ENCODE results near the gene GIMAP6.
"Not testable (repeated sequence)": the region's sequence is repeated elsewhere in the genome, so short reads cannot be mapped to it uniquely, and the experiment has no call there.

GIMAP6 gene

GRCh38 chr7:150645259-150646020, 13.3 kb upstream of the GIMAP6 start:
- DNase-seq (ENCODE audit: low read depth, low spot score), result no peak

DNA sequence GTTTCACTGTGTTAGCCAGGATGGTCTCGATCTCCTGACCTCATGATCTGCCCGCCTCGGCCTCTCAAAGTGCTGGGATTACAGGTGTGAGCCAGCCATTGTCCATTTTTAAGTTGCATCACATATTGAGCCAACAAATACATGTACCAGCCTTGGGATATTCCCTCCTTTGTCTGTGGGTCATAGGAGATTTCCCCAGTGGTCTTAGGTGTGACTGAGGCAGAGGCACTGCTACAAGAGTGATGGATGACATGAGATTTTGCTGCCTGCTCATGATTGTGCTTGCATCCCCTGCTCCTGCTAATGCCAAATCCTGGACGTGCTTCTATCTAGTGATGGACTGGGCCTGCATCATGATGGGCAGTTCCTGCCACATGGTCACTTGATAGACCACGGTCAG, 10.7 kb upstream of the GIMAP6 start:
- DNase-seq (ENCODE audit: low read depth, low spot score), result no peak

DNA sequence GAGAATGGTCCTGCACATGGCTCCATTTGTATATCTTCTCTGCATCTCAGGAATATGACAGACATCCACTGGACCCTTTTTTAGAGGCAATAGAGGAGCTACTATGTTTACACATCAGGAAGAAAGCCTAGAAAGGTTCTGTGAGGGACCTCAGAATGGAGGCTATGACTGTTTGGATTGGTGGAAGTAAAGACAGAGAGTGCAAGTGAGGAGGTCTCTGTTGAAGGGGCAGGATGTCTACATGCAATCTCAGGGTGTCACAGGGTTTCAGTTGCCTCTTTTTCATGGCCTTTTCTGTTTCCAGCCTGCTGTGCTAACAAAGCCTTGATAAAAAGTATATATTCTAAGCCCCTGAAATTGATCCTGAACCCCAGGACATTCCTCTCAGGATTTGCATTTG, 9.7 kb upstream of the GIMAP6 start:
- no peak for DNase-seq (ENCODE audit: low read depth, low spot score)

DNA sequence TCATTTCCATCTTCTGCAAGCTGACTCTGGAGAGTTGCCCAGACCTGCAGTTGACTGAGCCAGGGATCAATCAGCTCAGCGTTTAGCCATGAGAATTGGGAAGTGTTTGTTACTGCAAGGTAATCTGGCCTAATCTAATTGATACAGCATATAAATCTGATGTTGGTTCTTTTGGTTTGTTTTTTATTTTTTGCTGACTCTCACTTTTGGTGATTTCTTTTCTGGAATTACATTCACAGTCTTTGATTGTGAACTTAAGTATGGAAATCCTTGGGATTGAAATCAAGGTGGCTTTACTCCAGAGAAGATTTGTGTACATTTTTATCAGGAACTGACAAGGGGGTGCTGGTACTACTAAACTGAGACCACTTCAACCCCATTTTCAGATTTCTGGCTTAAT, 1.7 kb upstream of the GIMAP6 start:
- DNase-seq (ENCODE audit: low read depth, low spot score), result no peak

DNA sequence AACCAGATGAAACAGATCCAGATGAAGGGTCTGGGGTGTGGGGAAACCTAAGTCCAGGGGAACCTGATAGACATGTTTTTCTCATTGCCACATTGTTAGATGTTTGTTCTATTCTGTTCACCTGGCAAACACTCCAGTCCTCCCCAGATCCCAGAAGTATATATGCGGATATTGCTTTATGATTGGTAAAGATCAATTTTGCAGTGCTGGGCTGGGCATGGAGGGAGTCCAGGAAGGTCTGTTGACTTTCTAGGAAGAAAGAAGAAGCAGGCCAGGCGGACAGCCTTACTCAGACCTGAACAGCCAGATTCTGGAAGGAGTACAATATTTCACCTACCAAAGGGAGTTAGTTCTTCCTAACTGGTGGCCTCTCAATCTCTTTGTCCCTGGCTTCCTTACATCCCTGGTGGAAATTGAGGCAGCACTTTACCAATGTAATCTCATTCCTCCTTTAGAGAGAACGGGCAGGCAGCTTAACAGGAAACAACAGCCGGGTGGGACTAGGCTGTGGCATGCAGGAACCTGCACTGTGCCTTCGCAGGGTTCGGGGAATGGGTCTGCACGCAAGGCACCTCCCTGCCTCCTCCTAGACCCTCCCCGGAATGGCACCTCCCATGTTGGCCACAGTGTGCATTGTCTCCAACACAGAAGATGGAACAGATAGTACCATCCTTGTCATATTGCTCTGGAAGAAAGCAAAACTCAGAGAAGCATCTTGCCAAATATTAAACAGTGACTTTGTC, 930 bp downstream of the GIMAP6 start:
- no peak for DNase-seq (ENCODE audit: low read depth, low spot score)

- no peak for DNase-seq (ENCODE audit: low read depth, low spot score)
These were observed 2.8 kb downstream of the GIMAP6 start for GRCh38 chr7:150629347-150629746.

DNA sequence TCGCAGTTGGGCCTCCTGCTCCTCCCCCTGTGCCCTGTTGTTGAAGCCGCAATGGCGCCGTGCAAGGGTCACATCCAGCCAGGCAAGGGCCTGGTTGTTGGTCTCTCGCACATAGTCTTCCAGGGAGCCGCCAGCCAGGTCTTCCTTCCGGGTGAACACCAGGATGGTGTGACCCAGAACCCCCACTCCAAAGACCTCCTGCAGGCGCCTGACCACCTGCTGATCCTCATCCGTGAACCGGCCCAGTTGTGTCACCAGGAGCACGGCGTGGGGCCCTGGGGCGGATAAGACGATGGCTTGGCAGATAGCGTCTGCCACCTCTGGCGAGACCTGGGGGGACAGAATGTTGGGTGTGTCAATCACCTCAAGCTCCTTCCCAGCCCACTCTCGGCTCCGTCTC, 4.2 kb downstream of the GIMAP6 start:
- DNase-seq (ENCODE audit: low read depth, low spot score), result no peak

GRCh38 chr7:150626696-150627095, 5.5 kb downstream of the GIMAP6 start:
- no peak for DNase-seq (ENCODE audit: low read depth, low spot score)

- no peak for DNase-seq (ENCODE audit: low read depth, low spot score)
These were observed 10.8 kb downstream of the GIMAP6 start for GRCh38 chr7:150621376-150621775.

DNA sequence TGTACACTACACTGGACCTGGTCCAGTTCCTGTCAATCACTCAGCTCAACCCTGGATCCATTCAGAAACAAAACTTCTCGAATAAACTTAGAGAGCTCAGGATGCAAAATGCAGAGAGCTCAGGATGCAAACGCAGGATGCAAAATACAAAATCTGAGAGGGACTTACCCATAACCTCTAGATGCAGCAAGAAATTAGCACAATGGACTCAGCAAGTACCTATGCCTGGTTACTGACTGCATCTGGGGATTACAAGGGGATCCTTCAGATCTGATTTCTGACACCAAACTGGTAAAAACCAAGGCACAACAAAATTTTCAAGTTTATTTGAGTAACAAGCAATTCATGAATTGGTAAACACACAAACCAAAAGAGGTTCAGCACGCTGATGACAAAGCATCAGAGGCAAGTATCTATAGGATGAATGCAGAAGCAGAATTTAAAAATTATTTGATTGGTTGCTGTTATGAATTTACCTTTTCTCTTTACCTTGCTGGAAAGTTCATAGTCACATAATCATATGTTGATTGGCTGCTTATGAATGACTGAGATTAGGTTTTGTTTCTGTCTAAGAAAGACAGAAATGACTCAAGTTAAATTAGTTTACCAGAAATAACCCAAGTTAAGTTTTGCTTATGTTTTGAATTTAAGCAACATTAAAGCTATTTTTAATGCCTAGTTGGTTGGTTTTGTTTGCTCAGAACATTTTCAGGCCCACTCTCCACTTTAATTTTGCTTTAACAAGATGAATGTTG, 11.4 kb downstream of the GIMAP6 start:
- no peak for DNase-seq (ENCODE audit: low read depth, low spot score)

- DNase-seq (ENCODE audit: low read depth, low spot score), result no peak
These were observed 12.1 kb downstream of the GIMAP6 start for GRCh38 chr7:150620061-150620460.

GRCh38 chr7:150615221-150615755, 16.9 kb downstream of the GIMAP6 start:
- DNase-seq (ENCODE audit: low read depth, low spot score), result not testable (repeated sequence)

- not testable (repeated sequence) for DNase-seq (ENCODE audit: low read depth, low spot score)
These were observed 17.8 kb downstream of the GIMAP6 start for GRCh38 chr7:150614426-150614825.

GRCh38 chr7:150613880-150614279, 18.3 kb downstream of the GIMAP6 start:
- no peak for DNase-seq (ENCODE audit: low read depth, low spot score)

DNA sequence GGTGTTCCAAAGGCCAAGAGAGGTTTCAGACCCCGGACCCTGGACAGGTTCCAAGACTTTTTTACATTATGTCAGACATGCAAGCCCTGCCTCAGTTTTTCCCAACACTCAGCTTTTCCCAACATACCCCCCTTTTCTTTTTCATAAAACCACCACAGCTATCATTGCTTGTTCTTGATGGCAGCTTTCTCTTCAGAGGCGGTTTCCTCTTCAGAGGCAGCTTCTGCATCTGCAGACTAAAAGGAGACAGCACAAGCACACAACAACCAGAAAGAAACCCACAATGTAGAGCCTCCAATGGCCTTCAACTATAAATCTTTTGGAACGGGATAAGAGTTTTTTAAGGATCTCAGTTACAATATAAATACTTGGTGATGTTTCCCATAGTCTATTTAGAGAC, 19.3 kb downstream of the GIMAP6 start:
- no peak for DNase-seq (ENCODE audit: low read depth, low spot score)

DNA sequence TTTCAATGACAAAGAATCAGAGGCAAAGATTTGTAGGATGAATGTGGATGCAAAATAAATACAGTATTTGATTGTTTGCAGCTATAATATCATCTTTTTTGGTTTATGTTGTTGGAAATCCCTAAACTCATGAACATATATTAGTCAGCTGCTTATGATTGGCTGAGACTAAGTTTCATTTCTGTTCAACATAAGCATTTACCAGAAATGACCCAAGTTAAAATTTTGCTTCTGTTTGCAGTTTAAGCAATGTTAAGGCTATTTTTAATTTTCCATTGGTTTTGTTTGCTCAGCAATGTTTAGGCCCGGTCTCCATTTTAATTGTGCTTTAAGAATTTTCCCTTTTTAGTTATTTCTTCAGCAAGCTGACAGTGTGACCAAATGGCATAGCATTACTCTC, 22.0 kb downstream of the GIMAP6 start:
- no peak for DNase-seq (ENCODE audit: low read depth, low spot score)

DNA sequence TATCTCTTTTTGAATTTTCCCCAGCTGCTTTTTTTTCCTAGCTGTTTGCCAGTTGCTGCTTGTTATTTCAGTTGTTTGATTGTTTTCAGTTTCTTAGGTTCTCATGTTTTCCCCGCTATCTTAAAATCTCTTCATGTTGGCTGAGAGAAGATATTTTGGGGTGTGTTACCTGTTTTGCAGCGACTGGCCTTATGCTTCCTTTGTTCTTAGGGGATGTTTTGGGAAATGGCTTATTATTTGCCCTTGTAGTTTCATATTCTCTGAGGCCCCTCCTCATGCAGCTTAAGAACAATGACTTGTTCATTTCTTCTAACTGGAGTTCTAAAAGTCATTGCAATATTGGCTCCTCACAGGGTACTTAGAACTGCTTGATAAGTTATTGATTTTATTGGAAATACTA, 28.6 kb downstream of the GIMAP6 start:
- DNase-seq (ENCODE audit: low read depth, low spot score), result not testable (repeated sequence)

- no peak for DNase-seq (ENCODE audit: low read depth, low spot score)
These were observed 36.8 kb downstream of the GIMAP6 start for GRCh38 chr7:150595361-150595760.

GRCh38 chr7:150594805-150595204, 37.4 kb downstream of the GIMAP6 start:
- DNase-seq (ENCODE audit: low read depth, low spot score), result no peak

GRCh38 chr7:150587551-150587950, 44.6 kb downstream of the GIMAP6 start:
- DNase-seq (ENCODE audit: low read depth, low spot score), result no peak

DNA sequence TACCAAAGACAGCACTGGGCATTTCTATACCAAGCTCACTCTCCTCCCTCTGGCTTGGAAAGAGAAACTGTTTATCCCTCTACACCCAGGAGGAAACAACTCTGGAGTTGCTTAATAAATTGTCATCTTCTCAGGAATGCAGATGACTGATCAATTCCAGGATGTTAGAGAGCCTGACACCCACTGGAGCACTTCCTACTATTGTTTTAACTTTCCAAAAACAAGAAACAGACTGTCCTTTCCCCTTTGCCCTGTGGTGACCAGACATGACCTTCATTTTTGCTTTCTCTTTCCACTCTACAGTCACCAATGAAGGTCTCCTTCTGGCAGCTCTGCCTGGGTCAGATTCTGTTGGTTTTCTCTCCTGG, 45.4 kb downstream of the GIMAP6 start:
- no peak for DNase-seq (ENCODE audit: low read depth, low spot score)

DNA sequence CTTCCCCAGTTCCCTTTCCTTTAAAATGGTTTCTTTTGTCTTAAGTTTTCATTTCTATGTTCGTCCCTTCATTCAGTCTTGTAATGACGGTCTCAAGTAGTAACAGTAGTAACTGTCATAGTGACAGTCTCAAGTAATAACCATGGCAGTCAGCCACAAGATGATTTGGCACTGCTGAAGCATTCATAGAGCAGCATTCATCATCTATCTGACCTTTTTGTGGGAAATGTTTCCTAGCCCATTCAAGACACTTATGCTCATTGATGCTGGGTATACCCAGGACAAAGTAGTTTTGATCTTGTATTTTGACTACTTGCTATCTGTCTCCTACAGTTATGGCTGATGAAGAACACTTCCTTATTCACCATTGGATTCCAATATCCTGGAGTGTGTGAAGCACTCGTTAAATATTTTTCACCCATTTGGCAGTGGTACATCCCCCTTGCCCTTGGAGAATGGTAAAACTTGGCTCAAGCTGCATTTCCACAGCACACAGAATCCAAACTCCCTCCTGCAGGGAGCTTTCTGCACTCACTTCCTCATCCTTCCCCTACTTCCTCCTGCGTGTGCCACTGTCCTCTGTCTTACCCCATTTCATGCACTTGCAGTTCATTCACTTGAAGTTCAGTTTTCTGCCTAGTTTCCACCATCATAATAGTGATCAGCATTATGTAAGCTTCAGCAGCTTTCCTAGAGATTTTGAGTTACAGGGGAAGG, 46.0 kb downstream of the GIMAP6 start:
- no peak for DNase-seq (ENCODE audit: low read depth, low spot score)
